ENCODE results near the gene ODAD4.

- TF ChIP-seq SUZ12 (IDR thresholded peaks at IDR 0.05; ENCODE audit: extremely low read depth, insufficient read depth, insufficient read length) (no peak), YY1 (IDR thresholded peaks at IDR 0.05; ENCODE audit: insufficient read depth, insufficient read length) (no peak), ZNF274 (IDR thresholded peaks at IDR 0.05; ENCODE audit: low read depth, low read length) (no peak)
Observed at GRCh38 chr17:41985919-41986318, 55.5 kb downstream of the ODAD4 start.

Measured in NT2/D1 (cell line).